Astrocyte (in vitro differentiated cells and primary cell): Measurements from ENCODE around the gene FUNDC2. TPM values are rescaled to one million over a fixed set of nuclear protein-coding genes. Genes with fewer than 3 reads are reported as not detected.
A peak's percentile ranks its signal among the peaks of the same experiment; 100 is the strongest.
"Not testable (repeated sequence)": the region's sequence is repeated elsewhere in the genome, so short reads cannot be mapped to it uniquely, and the experiment has no call there.

ENCODE experiments used
- DNase-seq: peaks from one replicate; pipeline ENCODE4 v3.0.0-alpha.2; 2010; ENCODE audit warnings: low read depth
- FAIRE-seq: peaks from 2 replicates; lab custom pipeline; 2011; peaks lifted over from hg19 to GRCh38; lab: Jason Lieb, UNC
- H2AFZ ChIP-seq: 2 replicates; pipeline ENCODE4 v1.6.0; 2012; ENCODE audit warnings: low read depth, low read length, inconsistent platforms
- H3K27ac ChIP-seq: 2 replicates; pipeline ENCODE4 v1.5.1; 2011; ENCODE audit warnings: low read depth, low read length, inconsistent platforms
- H3K27me3 ChIP-seq: 2 replicates; pipeline ENCODE4 v1.6.0; 2011; ENCODE audit warnings: low read length, inconsistent platforms; ENCODE audit not compliant: insufficient read depth
- H3K36me3 ChIP-seq: 2 replicates; pipeline ENCODE4 v1.5.1; 2011; ENCODE audit warnings: low read length, inconsistent platforms; ENCODE audit not compliant: insufficient read depth
- H3K4me1 ChIP-seq: 2 replicates; pipeline ENCODE4 v1.5.1; 2011; ENCODE audit warnings: low read length, inconsistent platforms; ENCODE audit not compliant: insufficient read depth
- H3K4me2 ChIP-seq: 2 replicates; pipeline ENCODE4 v1.6.0; 2012; ENCODE audit warnings: low read length, inconsistent platforms
- H3K4me3 ChIP-seq: 2 replicates; pipeline ENCODE4 v1.5.1; 2011; ENCODE audit warnings: low read depth, mild to moderate bottlenecking, low read length, inconsistent platforms; ENCODE audit not compliant: insufficient read depth
- H3K79me2 ChIP-seq: 2 replicates; pipeline ENCODE4 v1.6.0; 2012; ENCODE audit warnings: mild to moderate bottlenecking, low read length, inconsistent platforms; ENCODE audit not compliant: insufficient read depth
- H3K9ac ChIP-seq: 2 replicates; pipeline ENCODE4 v1.6.0; 2012; ENCODE audit warnings: mild to moderate bottlenecking, low read length, inconsistent platforms
- H3K9me3 ChIP-seq: 2 replicates; pipeline ENCODE4 v1.5.1; 2012; ENCODE audit warnings: low read depth, mild to moderate bottlenecking, low read length, inconsistent platforms; ENCODE audit not compliant: insufficient read depth
- H4K20me1 ChIP-seq: 2 replicates; pipeline ENCODE4 v1.6.0; 2012; ENCODE audit warnings: low read length, inconsistent platforms; ENCODE audit not compliant: insufficient read depth
- H3K27ac Mint-ChIP-seq: one replicate; pipeline ENCODE4 v1.8.0; 2021; ENCODE audit warnings: mild to moderate bottlenecking, mixed read lengths; ENCODE audit not compliant: unreplicated experiment
- H3K27me3 Mint-ChIP-seq: one replicate; pipeline ENCODE4 v1.8.0; 2021; ENCODE audit warnings: low read depth, mixed read lengths; ENCODE audit not compliant: unreplicated experiment
- H3K36me3 Mint-ChIP-seq: one replicate; pipeline ENCODE4 v1.8.0; 2021; ENCODE audit warnings: low read depth, mixed read lengths; ENCODE audit not compliant: unreplicated experiment
- H3K4me1 Mint-ChIP-seq: one replicate; pipeline ENCODE4 v1.8.0; 2021; ENCODE audit warnings: low read depth, mixed read lengths; ENCODE audit not compliant: unreplicated experiment
- H3K4me3 Mint-ChIP-seq: one replicate; pipeline ENCODE4 v1.8.0; 2021; ENCODE audit warnings: mild to moderate bottlenecking, moderate library complexity, mixed read lengths; ENCODE audit not compliant: unreplicated experiment
- H3K9me3 Mint-ChIP-seq: one replicate; pipeline ENCODE4 v1.8.0; 2021; ENCODE audit warnings: mild to moderate bottlenecking, mixed read lengths; ENCODE audit not compliant: unreplicated experiment
- CTCF ChIP-seq: IDR thresholded peaks from 2 replicates; pipeline ENCODE4 v1.5.1; 2011; ENCODE audit warnings: low read depth, mild to moderate bottlenecking, inconsistent platforms, low read length, moderate library complexity; ENCODE audit not compliant: insufficient read depth
- EZH2 ChIP-seq: IDR thresholded peaks from 2 replicates; pipeline ENCODE4 v1.6.1; 2012; ENCODE audit warnings: mild to moderate bottlenecking, low read length, inconsistent platforms; ENCODE audit not compliant: insufficient read depth
- total RNA-seq: library from RNA; stranded (reverse); gene quantifications from 2 replicates; pipeline ENCODE4 v1.2.1, GENCODE V29; 2021

FUNDC2 gene
- total RNA-seq, 1 donor from 2014 or later: 49.5 TPM

- H3K9me3 ChIP-seq: no peaks in the 10 kb centered on the region
- Mint-ChIP-seq H3K27ac (no peak overlapping the region), H3K4me1 (no peaks in the 10 kb centered on the region), H3K36me3 (no peaks in the 10 kb centered on the region), H3K4me3 (no peak overlapping the region), H3K27me3 (no peaks in the 10 kb centered on the region), H3K9me3 (peaks cover 2% of the 10 kb centered on the region)
- no peaks in the 10 kb centered on the region for H3K36me3 ChIP-seq
- H3K9ac ChIP-seq: no peak overlapping the region
- no peak overlapping the region for H3K4me3 ChIP-seq
- no peak for FAIRE-seq
- no peak overlapping the region for H2AFZ ChIP-seq
- H3K4me1 ChIP-seq: no peaks in the 10 kb centered on the region
- H3K79me2 ChIP-seq: no peaks in the 10 kb centered on the region
- no peak overlapping the region for H3K27ac ChIP-seq
- TF ChIP-seq CTCF (no peak), EZH2 (no peak)
- H4K20me1 ChIP-seq: no peaks in the 10 kb centered on the region
- H3K4me2 ChIP-seq: no peak overlapping the region
- no peaks in the 10 kb centered on the region for H3K27me3 ChIP-seq
- no peak for DNase-seq
These were observed 21.5 kb upstream of the FUNDC2 start for GRCh38 chrX:155005190-155005589.

- H3K4me3 Mint-ChIP-seq, H3K4me3 ChIP-seq, H3K36me3 ChIP-seq, H2AFZ ChIP-seq, H3K4me1 Mint-ChIP-seq, H4K20me1 ChIP-seq, H3K9me3 Mint-ChIP-seq, H3K27ac ChIP-seq, H3K79me2 ChIP-seq, H3K4me2 ChIP-seq, H3K27me3 Mint-ChIP-seq, H3K27ac Mint-ChIP-seq, H3K9me3 ChIP-seq, H3K36me3 Mint-ChIP-seq, H3K9ac ChIP-seq, H3K27me3 ChIP-seq, DNase-seq, H3K4me1 ChIP-seq: not testable (repeated sequence)
- FAIRE-seq: peak; percentile 62
These were observed 20.3 kb upstream of the FUNDC2 start for GRCh38 chrX:155006379-155006778.

GRCh38 chrX:155006913-155007671, 19.6 kb upstream of the FUNDC2 start:
- not testable (repeated sequence) for H3K27me3 Mint-ChIP-seq, DNase-seq, H3K9me3 ChIP-seq, H3K4me3 ChIP-seq, H3K4me2 ChIP-seq, H3K4me1 ChIP-seq, H3K27ac ChIP-seq, H2AFZ ChIP-seq, H4K20me1 ChIP-seq, H3K27ac Mint-ChIP-seq, H3K9ac ChIP-seq, H3K36me3 ChIP-seq, H3K27me3 ChIP-seq, H3K9me3 Mint-ChIP-seq, H3K4me1 Mint-ChIP-seq, FAIRE-seq, H3K36me3 Mint-ChIP-seq, H3K79me2 ChIP-seq, H3K4me3 Mint-ChIP-seq

- H3K79me2 ChIP-seq, H3K4me3 ChIP-seq, H3K27ac ChIP-seq, H3K9me3 Mint-ChIP-seq, H3K27me3 Mint-ChIP-seq, H3K27ac Mint-ChIP-seq, H2AFZ ChIP-seq, H3K27me3 ChIP-seq, H3K36me3 ChIP-seq, H3K36me3 Mint-ChIP-seq, H3K9me3 ChIP-seq, H4K20me1 ChIP-seq, H3K4me1 Mint-ChIP-seq, H3K9ac ChIP-seq, H3K4me1 ChIP-seq, FAIRE-seq, DNase-seq, H3K4me3 Mint-ChIP-seq, H3K4me2 ChIP-seq: not testable (repeated sequence)
These were observed 18.1 kb upstream of the FUNDC2 start for GRCh38 chrX:155008578-155008977.
